ENCODE measurements around the gene CLCN4.

- TF ChIP-seq CTCF (IDR thresholded peaks at IDR 0.05): no peak
- TF ChIP-seq EZH2 (IDR thresholded peaks at IDR 0.05; ENCODE audit: borderline replicate concordance, insufficient read depth, low read depth, low read length, poor library complexity, severe bottlenecking): no peak
Measured at GRCh38 chrX:10124506-10125247, 32.1 kb upstream of the CLCN4 start.
